Smooth muscle cell (in vitro differentiated cells): ENCODE data around the gene DTL. TPM values are rescaled to one million over a fixed set of nuclear protein-coding genes. Genes with fewer than 3 reads are reported as not detected.

Experiments
- DNase-seq: peaks from one replicate; lab custom pipeline; 2025; ENCODE audit not compliant: unreplicated experiment; lab: John Stamatoyannopoulos, UW
- H2AFZ ChIP-seq: fragments of 200-600 bp; sonication (generic); 2 replicates; pipeline ENCODE4 v1.6.0; 2016; ENCODE audit warnings: antibody characterized with exemption, low read depth, mild to moderate bottlenecking
- H3F3A ChIP-seq: fragments of 200-600 bp; sonication (generic); 2 replicates; pipeline ENCODE4 v1.6.0; 2017; ENCODE audit warnings: antibody characterized with exemption, low read depth
- H3K27ac ChIP-seq: fragments of 200-600 bp; sonication (generic); 2 replicates; pipeline ENCODE4 v1.5.1; 2016; ENCODE audit warnings: low read depth, mild to moderate bottlenecking
- H3K27me3 ChIP-seq: fragments of 200-600 bp; sonication (generic); 2 replicates; pipeline ENCODE4 v1.6.1; 2016; ENCODE audit warnings: low read depth, mild to moderate bottlenecking
- H3K36me3 ChIP-seq: fragments of 200-600 bp; sonication (generic); 2 replicates; pipeline ENCODE4 v1.5.1; 2016; ENCODE audit warnings: low read depth
- H3K4me1 ChIP-seq: fragments of 200-600 bp; sonication (generic); 2 replicates; pipeline ENCODE4 v1.5.1; 2016; ENCODE audit warnings: low read depth
- H3K4me2 ChIP-seq: fragments of 200-600 bp; sonication (generic); 2 replicates; pipeline ENCODE4 v1.6.0; 2016; ENCODE audit warnings: mild to moderate bottlenecking
- H3K4me3 ChIP-seq: fragments of 200-600 bp; sonication (generic); 2 replicates; pipeline ENCODE4 v1.5.1; 2016; ENCODE audit warnings: mild to moderate bottlenecking
- H3K79me2 ChIP-seq: fragments of 200-600 bp; sonication (generic); 2 replicates; pipeline ENCODE4 v1.6.0; 2016; ENCODE audit warnings: low read depth, mild to moderate bottlenecking
- H3K9ac ChIP-seq: fragments of 200-600 bp; sonication (generic); 2 replicates; pipeline ENCODE4 v1.6.0; 2016; ENCODE audit warnings: low read depth
- H3K9me3 ChIP-seq: fragments of 200-600 bp; sonication (generic); replicated peaks from 2 replicates; pipeline ENCODE4 v1.5.1; 2016; ENCODE audit warnings: low read depth
- H4K20me1 ChIP-seq: fragments of 200-600 bp; sonication (generic); 2 replicates; pipeline ENCODE4 v1.6.0; 2016; ENCODE audit warnings: low read depth
- WGBS: methylation state at CpG from one replicate; pipeline ENCODE4 v1.1.7; 2016; ENCODE audit warnings: low lambda C conversion rate; 5-methylcytosine and 5-hydroxymethylcytosine counted together
- polyA plus RNA-seq: library from polyadenylated mRNA; unstranded; fragments of >200 nt; fragmentation: Nextera tagmentation; extraction: Ambion mirVana; gene quantifications from 2 replicates; pipeline ENCODE4 v1.2.1, GENCODE V29; 2016
- total RNA-seq: library from RNA; depleted of rRNA; stranded (reverse); fragments of >200 nt; gene quantifications from 2 replicates; pipeline ENCODE4 v1.2.3, GENCODE V29; 2014
- TF ChIP-seq, protein P1 (sequence below): fragments of 200-600 bp; sonication (generic); IDR thresholded peaks from 2 replicates; pipeline ENCODE4 v1.5.1; 2017; ENCODE audit warnings: borderline replicate concordance, mild to moderate bottlenecking, antibody characterized with exemption; ENCODE audit not compliant: insufficient read depth, poor library complexity, severe bottlenecking

DTL gene
- total and polyA plus RNA-seq, 2 experiments from 2014 or later = 9.7 to 12.7 TPM

DNA sequence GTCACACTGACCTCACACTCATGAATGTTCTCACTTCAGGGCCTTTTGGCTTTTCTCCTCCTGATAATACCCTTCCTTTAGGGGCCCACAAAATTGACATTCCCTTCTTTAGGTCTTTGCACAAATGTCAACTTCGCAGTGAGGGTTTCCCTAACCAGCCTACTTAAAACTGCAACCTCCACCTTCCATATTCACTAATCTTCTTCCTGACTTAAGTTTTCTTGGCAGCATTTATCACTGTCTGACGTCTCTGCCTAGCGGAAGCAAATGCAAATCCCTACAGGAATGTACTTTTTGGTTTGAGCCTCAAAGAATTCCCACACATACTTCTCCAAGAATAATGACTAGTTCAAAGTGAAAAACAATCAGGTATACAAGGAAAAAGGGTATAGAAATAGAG lies 33.0 kb upstream of the DTL start:
- Histone ChIP-seq H3K27me3 (no peaks in the 10 kb centered on the region), H3F3A (no peaks in the 10 kb centered on the region), H3K27ac (no peak overlapping the region), H3K4me2 (no peak overlapping the region), H3K4me3 (no peak overlapping the region), H4K20me1 (no peaks in the 10 kb centered on the region), H3K9ac (no peak overlapping the region), H3K79me2 (no peaks in the 10 kb centered on the region), H2AFZ (no peak overlapping the region), H3K4me1 (peaks cover 11% of the 10 kb centered on the region), H3K36me3 (peaks cover 2% of the 10 kb centered on the region), H3K9me3 (no peaks in the 10 kb centered on the region)
- WGBS = 58% methylated on average over 3 of the region's 3 CpGs
- no peak for DNase-seq
- TF ChIP-seq, protein P1, sequence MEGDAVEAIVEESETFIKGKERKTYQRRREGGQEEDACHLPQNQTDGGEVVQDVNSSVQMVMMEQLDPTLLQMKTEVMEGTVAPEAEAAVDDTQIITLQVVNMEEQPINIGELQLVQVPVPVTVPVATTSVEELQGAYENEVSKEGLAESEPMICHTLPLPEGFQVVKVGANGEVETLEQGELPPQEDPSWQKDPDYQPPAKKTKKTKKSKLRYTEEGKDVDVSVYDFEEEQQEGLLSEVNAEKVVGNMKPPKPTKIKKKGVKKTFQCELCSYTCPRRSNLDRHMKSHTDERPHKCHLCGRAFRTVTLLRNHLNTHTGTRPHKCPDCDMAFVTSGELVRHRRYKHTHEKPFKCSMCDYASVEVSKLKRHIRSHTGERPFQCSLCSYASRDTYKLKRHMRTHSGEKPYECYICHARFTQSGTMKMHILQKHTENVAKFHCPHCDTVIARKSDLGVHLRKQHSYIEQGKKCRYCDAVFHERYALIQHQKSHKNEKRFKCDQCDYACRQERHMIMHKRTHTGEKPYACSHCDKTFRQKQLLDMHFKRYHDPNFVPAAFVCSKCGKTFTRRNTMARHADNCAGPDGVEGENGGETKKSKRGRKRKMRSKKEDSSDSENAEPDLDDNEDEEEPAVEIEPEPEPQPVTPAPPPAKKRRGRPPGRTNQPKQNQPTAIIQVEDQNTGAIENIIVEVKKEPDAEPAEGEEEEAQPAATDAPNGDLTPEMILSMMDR = no peak

DNA sequence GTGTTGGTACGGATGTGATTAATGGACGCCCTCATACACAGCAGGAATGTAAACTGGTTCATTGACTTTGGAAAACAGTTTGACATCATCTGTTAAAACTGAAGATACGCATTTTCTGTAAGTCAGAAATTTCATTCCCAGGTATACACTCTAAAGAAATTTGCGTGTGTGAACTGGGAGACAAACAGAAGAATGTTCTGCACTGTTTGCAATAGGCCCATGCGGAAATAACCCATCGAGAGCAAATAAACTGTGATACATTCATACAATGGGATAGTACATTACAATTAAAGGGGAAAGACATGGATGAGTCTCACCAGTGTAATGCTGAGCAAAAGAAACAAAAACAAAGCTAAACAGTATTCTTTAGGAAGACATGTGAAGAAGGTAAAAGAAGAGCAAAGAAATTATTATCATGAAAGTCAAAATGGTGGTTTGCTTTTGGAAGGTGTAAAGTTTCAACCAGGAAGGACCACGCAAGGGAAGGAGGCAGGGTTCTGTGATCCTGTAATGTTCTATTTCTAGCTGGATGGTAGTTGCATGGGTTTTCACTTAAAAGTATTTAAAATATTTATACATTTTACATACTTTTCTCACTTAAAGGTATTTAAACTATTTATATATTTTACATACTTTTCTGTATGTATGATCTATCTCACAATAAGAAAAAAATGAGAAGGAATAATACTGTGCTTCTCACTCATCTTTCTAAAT lies 30.5 kb upstream of the DTL start:
- H3K9ac ChIP-seq = no peak overlapping the region
- H3K4me3 ChIP-seq = no peak overlapping the region
- H3K79me2 ChIP-seq = no peaks in the 10 kb centered on the region
- no peaks in the 10 kb centered on the region for H3F3A ChIP-seq
- no peak overlapping the region for H2AFZ ChIP-seq
- peaks cover 11% of the 10 kb centered on the region for H3K4me1 ChIP-seq
- H4K20me1 ChIP-seq = no peaks in the 10 kb centered on the region
- H3K36me3 ChIP-seq = peaks cover 2% of the 10 kb centered on the region
- H3K27ac ChIP-seq = no peak overlapping the region
- H3K9me3 ChIP-seq = no peaks in the 10 kb centered on the region
- H3K4me2 ChIP-seq = no peak overlapping the region
- H3K27me3 ChIP-seq = no peaks in the 10 kb centered on the region
- 82% methylated on average over 7 of the region's 7 CpGs for WGBS
- DNase-seq = no peak
- TF ChIP-seq, protein P1 = no peak

DNA sequence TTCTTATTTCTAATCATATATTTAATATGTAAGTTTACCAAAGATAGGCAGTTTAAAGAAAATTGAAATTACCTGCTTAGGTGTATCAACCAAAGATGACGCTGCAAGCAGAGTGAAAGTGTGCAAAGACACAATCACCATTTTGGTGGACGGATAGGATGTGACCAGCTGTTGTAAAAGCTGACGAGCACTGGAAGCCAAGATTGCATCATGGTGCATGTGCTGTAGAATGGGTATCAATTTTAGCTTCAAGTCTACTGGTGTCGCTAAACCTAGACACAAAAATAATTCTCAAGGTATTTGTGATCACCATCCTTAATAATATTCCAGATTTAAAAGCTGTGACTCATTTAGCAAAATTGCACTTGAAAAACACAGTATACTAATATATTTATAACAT lies 28.4 kb upstream of the DTL start:
- no peak overlapping the region for H2AFZ ChIP-seq
- H3K4me2 ChIP-seq = no peak overlapping the region
- H3K9ac ChIP-seq = no peak overlapping the region
- H4K20me1 ChIP-seq = no peaks in the 10 kb centered on the region
- no peaks in the 10 kb centered on the region for H3K79me2 ChIP-seq
- H3K27me3 ChIP-seq = no peaks in the 10 kb centered on the region
- 95% methylated on average over 4 of the region's 4 CpGs for whole genome bisulfite sequencing
- TF ChIP-seq, protein P1 = no peak
- no peaks in the 10 kb centered on the region for H3F3A ChIP-seq
- no peak overlapping the region for H3K27ac ChIP-seq
- H3K36me3 ChIP-seq = peaks cover 2% of the 10 kb centered on the region
- no peak for DNase-seq
- no peaks in the 10 kb centered on the region for H3K9me3 ChIP-seq
- H3K4me3 ChIP-seq = no peak overlapping the region
- H3K4me1 ChIP-seq = peaks cover 11% of the 10 kb centered on the region

DNA sequence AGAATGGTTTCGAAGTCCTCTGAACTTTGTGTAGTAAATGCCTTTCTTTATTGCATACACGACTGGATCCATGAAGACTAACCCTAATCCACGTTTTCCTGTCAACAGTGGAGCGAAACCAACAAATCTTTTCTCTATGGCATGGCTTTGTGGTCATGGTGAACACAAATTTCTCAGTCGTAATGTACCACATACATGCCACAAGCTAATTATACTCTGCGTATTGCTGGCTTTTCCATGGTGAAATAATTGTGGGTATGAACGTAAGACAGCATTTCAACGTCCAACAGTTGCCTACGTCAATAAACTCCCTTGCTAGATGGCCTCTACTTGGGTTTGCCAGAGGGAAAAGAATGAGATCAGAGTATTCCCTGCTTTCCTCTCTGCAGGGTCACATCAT lies 27.7 kb upstream of the DTL start:
- Histone ChIP-seq H3K9me3 (no peaks in the 10 kb centered on the region), H3K4me1 (peaks cover 3% of the 10 kb centered on the region), H3F3A (no peaks in the 10 kb centered on the region), H3K9ac (no peak overlapping the region), H2AFZ (no peak overlapping the region), H3K4me2 (peak overlapping the region; percentile 22), H4K20me1 (no peaks in the 10 kb centered on the region), H3K4me3 (no peak overlapping the region), H3K27me3 (no peaks in the 10 kb centered on the region), H3K79me2 (no peaks in the 10 kb centered on the region), H3K27ac (no peak overlapping the region), H3K36me3 (peaks cover 2% of the 10 kb centered on the region)
- TF ChIP-seq, protein P1 = no peak
- 70% methylated on average over 9 of the region's 9 CpGs for WGBS
- DNase-seq = no peak
